ENCODE measurements around the gene ZNF598. TPM values are rescaled to one million over a fixed set of nuclear protein-coding genes. Genes with fewer than 3 reads are reported as not detected.

Gene ZNF598
- total and polyA plus RNA-seq, 2 of the 13 experiments (the other 11 are each of a cell fraction or from before 2014, with no cell fraction given) = 13.5 to 14.2 TPM

DNA sequence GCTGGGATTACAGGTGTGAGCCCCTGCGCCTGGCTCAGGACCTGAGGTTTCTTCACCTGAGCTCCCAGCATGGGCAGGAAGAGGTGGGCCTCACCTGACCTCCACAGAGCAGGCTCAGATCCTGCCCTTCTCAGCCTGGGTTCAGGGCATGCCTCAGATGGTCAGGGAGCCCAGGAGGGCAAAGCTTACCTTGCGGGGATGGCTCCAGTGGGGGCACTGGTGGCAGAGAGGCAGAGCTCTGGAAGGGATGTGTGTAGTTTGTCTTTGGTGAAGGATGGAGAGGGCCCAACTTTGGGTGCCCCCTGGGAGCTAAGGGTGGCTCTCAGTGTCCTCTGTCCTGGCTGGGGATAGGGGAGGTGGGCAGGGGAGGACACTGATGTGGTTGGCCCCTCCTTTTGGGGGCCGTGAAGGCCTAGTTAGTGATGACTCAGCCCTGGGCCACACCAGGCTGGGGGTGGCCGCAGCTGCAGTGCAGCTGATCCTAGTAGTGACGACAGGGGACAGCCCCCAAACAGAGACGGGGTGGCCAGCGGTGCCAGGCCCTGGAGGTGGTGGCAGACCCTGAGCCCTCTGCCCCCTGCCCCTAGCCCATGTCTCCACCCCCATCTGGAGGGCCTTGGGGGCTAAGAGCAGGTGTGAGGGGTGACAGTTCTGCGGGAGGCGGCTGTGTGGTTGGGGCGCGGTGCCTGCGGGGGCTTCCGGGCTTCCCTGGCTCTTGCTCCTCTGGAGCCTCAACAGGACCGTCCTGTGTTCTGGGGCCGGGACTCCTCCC lies 22.9 kb upstream of the ZNF598 start (continued):
- TF ChIP-seq EP300 (IDR thresholded peaks at IDR 0.05; ENCODE audit: low read depth in 2 of 2, low read length in 2 of 2) = no peak
- no peak for TF ChIP-seq EP300 (CRISPR knock-in tag; IDR thresholded peaks at IDR 0.05; ENCODE audit: borderline replicate concordance)
- TF ChIP-seq, protein P1, sequence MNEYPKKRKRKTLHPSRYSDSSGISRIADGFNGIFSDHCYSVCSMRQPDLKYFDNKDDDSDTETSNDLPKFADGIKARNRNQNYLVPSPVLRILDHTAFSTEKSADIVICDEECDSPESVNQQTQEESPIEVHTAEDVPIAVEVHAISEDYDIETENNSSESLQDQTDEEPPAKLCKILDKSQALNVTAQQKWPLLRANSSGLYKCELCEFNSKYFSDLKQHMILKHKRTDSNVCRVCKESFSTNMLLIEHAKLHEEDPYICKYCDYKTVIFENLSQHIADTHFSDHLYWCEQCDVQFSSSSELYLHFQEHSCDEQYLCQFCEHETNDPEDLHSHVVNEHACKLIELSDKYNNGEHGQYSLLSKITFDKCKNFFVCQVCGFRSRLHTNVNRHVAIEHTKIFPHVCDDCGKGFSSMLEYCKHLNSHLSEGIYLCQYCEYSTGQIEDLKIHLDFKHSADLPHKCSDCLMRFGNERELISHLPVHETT (CRISPR knock-in tag; conservative IDR thresholded peaks at IDR 0.05) = no peak
- no peak for TF ChIP-seq IKZF1 (IDR thresholded peaks at IDR 0.05)
- TF ChIP-seq, protein P2, sequence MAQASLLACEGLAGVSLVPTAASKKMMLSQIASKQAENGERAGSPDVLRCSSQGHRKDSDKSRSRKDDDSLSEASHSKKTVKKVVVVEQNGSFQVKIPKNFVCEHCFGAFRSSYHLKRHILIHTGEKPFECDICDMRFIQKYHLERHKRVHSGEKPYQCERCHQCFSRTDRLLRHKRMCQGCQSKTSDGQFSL (CRISPR knock-in tag; IDR thresholded peaks at IDR 0.05) = no peak
- TF ChIP-seq FOSL2 (CRISPR knock-in tag; IDR thresholded peaks at IDR 0.05) = peak; percentile 69
- no peak for TF ChIP-seq ZNF83 (CRISPR knock-in tag; IDR thresholded peaks at IDR 0.05; ENCODE audit: borderline replicate concordance)
- no peak for TF ChIP-seq HOXA5 (CRISPR knock-in tag; IDR thresholded peaks at IDR 0.05)
- peak; percentile 68; the same call in 1 of the 2 replicates for TF ChIP-seq HIC2 (CRISPR knock-in tag; IDR thresholded peaks at IDR 0.05; ENCODE audit: low read depth)
- no peak for TF ChIP-seq ZFYVE20 (CRISPR knock-in tag; IDR thresholded peaks at IDR 0.05; ENCODE audit: borderline replicate concordance, low read depth)
- TF ChIP-seq, protein P3, sequence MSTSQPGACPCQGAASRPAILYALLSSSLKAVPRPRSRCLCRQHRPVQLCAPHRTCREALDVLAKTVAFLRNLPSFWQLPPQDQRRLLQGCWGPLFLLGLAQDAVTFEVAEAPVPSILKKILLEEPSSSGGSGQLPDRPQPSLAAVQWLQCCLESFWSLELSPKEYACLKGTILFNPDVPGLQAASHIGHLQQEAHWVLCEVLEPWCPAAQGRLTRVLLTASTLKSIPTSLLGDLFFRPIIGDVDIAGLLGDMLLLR (CRISPR knock-in tag; IDR thresholded peaks at IDR 0.05) = no peak

Measured in HepG2 (cell line).